Measurements from ENCODE around the gene WDR62. TPM values are rescaled to one million over a fixed set of nuclear protein-coding genes. Genes with fewer than 3 reads are reported as not detected.

The WDR62 gene
- total RNA-seq, 3 donors from 2014 or later (not counting 1 experiment from before 2014, with no cell fraction given) = 3.9 to 5.9 (median 4.8) TPM

- intact Hi-C loops (cut with micrococcal nuclease) = no loop called here
- Mint-ChIP-seq H3K27me3 (ENCODE audit: low read depth in 2 of 2) (no peaks in the 10 kb centered on the region), H3K27ac (no peak overlapping the region), H3K4me3 (no peak overlapping the region), H3K4me1 (peaks cover 0 to 10% of the 10 kb centered on the region in 2 donors), H3K9me3 (no peaks in the 10 kb centered on the region), H3K36me3 (no peaks in the 10 kb centered on the region)
- DNase-seq (no peak), ATAC-seq (no peak)
- H3K4me3 ChIP-seq (ENCODE audit: low read length) = no peak overlapping the region
- no peak overlapping the region for H3K27ac ChIP-seq (ENCODE audit: low read length)
- 91% methylated on average over 8 of the region's 10 CpGs for WGBS (ENCODE audit: insufficient coverage)
- H3K4me1 ChIP-seq (ENCODE audit: control insufficient read depth, insufficient read depth, low read length) = peaks cover 11% of the 10 kb centered on the region
- no peaks in the 10 kb centered on the region for H3K27me3 ChIP-seq (ENCODE audit: control insufficient read depth, insufficient read depth, low read length)
- H3K9me3 ChIP-seq (ENCODE audit: control insufficient read depth, insufficient read depth, low read length) = no peaks in the 10 kb centered on the region
- no peak for TF ChIP-seq CTCF (IDR thresholded peaks at IDR 0.05)
- H3K36me3 ChIP-seq (ENCODE audit: control insufficient read depth, insufficient read depth, low read length) = peaks cover 5% of the 10 kb centered on the region
Observed at GRCh38 chr19:36028313-36029041, 26.2 kb upstream of the WDR62 start.

DNA sequence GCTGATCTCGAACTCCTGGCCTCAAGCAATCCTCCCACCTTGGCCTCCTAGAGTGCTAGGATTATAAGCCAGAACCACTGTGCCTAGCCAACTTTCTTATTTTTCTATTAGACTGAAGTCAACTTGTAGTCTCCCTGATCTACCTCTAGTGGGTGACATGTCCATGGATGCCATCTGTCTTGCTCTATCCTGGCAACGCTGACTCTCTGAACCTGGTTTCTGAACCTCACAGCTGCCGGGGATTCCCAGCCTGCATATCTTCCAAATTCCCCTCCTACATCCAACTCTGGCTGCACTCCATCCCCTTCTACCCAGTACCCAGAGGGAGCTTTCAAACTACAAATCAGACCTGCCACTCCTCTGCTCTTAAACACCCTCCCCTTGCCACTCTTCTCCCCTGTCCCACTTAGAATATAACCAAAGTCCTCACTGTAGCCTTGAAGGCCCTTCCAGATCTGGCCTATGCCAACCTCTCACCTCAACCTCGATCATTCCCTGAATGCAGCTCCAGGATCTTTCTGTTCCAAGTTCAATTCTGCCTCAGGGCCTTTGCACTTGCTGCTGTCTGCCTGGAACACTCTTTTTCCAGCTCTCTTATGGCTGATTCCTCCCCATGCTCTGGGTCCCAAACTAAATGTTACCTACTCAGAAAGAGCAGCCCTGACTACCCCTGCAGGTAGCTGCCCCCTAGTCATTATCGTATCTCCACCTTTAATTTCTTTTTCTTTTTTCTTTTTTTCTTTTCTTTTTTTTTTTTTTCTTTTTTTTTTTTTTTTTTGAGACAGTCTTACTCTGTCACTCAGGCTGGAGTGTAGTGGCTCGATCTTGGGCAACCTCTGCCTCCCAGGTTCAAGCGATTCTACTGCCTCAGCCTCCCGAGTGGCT lies 24.2 kb upstream of the WDR62 start:
- Mint-ChIP-seq H3K27me3 (ENCODE audit: low read depth in 2 of 2) (no peaks in the 10 kb centered on the region), H3K36me3 (no peaks in the 10 kb centered on the region), H3K9me3 (no peaks in the 10 kb centered on the region), H3K4me1 (peaks cover 0 to 24% of the 10 kb centered on the region in 2 donors), H3K27ac (no peak overlapping the region), H3K4me3 (no peak overlapping the region)
- Histone ChIP-seq H3K36me3 (ENCODE audit: control insufficient read depth, insufficient read depth, low read length) (no peaks in the 10 kb centered on the region), H3K27ac (ENCODE audit: low read length) (no peak overlapping the region), H3K9me3 (ENCODE audit: control insufficient read depth, insufficient read depth, low read length) (no peaks in the 10 kb centered on the region), H3K4me1 (ENCODE audit: control insufficient read depth, insufficient read depth, low read length) (peaks cover 11% of the 10 kb centered on the region), H3K27me3 (ENCODE audit: control insufficient read depth, insufficient read depth, low read length) (no peaks in the 10 kb centered on the region), H3K4me3 (ENCODE audit: low read length) (no peak overlapping the region)
- intact Hi-C loops (cut with micrococcal nuclease) = no loop called here
- TF ChIP-seq CTCF (IDR thresholded peaks at IDR 0.05) = no peak
- WGBS (ENCODE audit: insufficient coverage) = 94% methylated on average over 8 of the region's 8 CpGs
- no peak for DNase-seq
- no peak for ATAC-seq

DNA sequence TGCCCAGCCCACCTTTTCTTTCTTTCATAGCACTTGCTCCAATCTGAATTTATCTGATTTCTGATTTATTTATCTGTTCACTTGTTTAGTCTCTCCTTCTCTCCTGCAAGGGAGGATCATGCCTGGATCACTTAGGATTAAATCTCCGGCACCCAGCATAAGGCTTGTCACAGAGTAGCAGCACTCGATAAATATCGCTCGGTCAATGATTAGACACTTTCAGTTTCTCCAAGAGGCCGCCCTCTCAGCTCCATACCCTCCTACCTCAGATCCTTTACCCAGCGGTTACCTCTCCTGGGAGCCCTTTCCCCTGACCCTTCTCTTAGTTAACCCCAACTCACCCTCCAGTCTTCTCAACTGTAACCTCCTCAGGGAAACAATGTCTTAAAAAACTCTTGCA lies 23.4 kb upstream of the WDR62 start:
- no peak for TF ChIP-seq CTCF (IDR thresholded peaks at IDR 0.05)
- 97% methylated on average over 6 of the region's 6 CpGs for WGBS (ENCODE audit: insufficient coverage)
- no peak overlapping the region for H3K27ac Mint-ChIP-seq
- H3K9me3 ChIP-seq (ENCODE audit: control insufficient read depth, insufficient read depth, low read length) = no peaks in the 10 kb centered on the region
- H3K4me3 Mint-ChIP-seq = no peak overlapping the region
- no peak overlapping the region for H3K4me3 ChIP-seq (ENCODE audit: low read length)
- no peaks in the 10 kb centered on the region for H3K36me3 Mint-ChIP-seq
- H3K27me3 ChIP-seq (ENCODE audit: control insufficient read depth, insufficient read depth, low read length) = no peaks in the 10 kb centered on the region
- H3K4me1 ChIP-seq (ENCODE audit: control insufficient read depth, insufficient read depth, low read length) = peaks cover 12% of the 10 kb centered on the region
- DNase-seq = no peak
- no peaks in the 10 kb centered on the region for H3K27me3 Mint-ChIP-seq (ENCODE audit: low read depth in 2 of 2)
- peaks cover 0 to 29% of the 10 kb centered on the region in 2 donors for H3K4me1 Mint-ChIP-seq
- no peaks in the 10 kb centered on the region for H3K36me3 ChIP-seq (ENCODE audit: control insufficient read depth, insufficient read depth, low read length)
- no peak for ATAC-seq
- no peak overlapping the region for H3K27ac ChIP-seq (ENCODE audit: low read length)
- H3K9me3 Mint-ChIP-seq = no peaks in the 10 kb centered on the region
- intact Hi-C loops (cut with micrococcal nuclease) = no loop called here

Data from natural killer cell (primary cell).